Esophagus squamous epithelium (tissue), 5 donors: Measurements from ENCODE around the gene CENPM. TPM values are rescaled to one million over a fixed set of nuclear protein-coding genes. Genes with fewer than 3 reads are reported as not detected.
"Not testable (repeated sequence)": the region's sequence is repeated elsewhere in the genome, so short reads cannot be mapped to it uniquely, and the experiment has no call there.

Experiments used
- DNase-seq: peaks from one replicate; lab custom pipeline; 2025; lab: John Stamatoyannopoulos, UW
- H3K27ac ChIP-seq, 4 donors: fragments of 200-600 bp; sonication (generic); one replicate each; pipeline ENCODE4 v1.5.1; 2016 to 2019; ENCODE audit warnings: mild to moderate bottlenecking in 1 of 4
- H3K27me3 ChIP-seq, 4 donors: fragments of 200-600 bp; sonication (generic); 1 replicate in 3 of 4; 2 replicates in 1 of 4; pipeline versions ENCODE4 v1.5.1 to v1.6.0; 2017 to 2021; ENCODE audit warnings: antibody characterized with exemption in 1 of 4
- H3K36me3 ChIP-seq, 3 donors: fragments of 200-600 bp; sonication (generic); one replicate each; pipeline ENCODE4 v1.5.1; 2016 to 2019
- H3K4me1 ChIP-seq, 3 donors: fragments of 200-600 bp; sonication (generic); one replicate each; pipeline ENCODE4 v1.5.1; 2017 to 2019
- H3K4me3 ChIP-seq, 4 donors: fragments of 200-600 bp; sonication (generic); 1 replicate in 3 of 4; 2 replicates in 1 of 4; pipeline ENCODE4 v1.5.1; 2016 to 2019; ENCODE audit warnings: mild to moderate bottlenecking in 2 of 4, moderate library complexity in 1 of 4
- H3K9me3 ChIP-seq, 3 donors: fragments of 200-600 bp; sonication (generic); one replicate each; pipeline ENCODE4 v1.5.1; 2016 to 2019
- POLR2A ChIP-seq, 4 donors: fragments of 450-650 bp; IDR thresholded peaks; one replicate each; pipeline ENCODE4 v1.6.1; 2017; ENCODE audit warnings: antibody characterized with exemption in 4 of 4, mild to moderate bottlenecking in 4 of 4, moderate library complexity in 3 of 4
- WGBS, 2 donors: methylation state at CpG; one replicate each; pipeline ENCODE4 v1.1.5; 2018; 5-methylcytosine and 5-hydroxymethylcytosine counted together
- intact Hi-C: fragments of 100-400 bp; cut with DNase I; formaldehyde crosslinking; loops from one replicate; pipeline ENCODE4 v1.15.0; 2022
- total RNA-seq, 4 donors: library from RNA; depleted of rRNA; stranded (reverse); fragments of >200 nt; gene quantifications; one replicate each; pipeline ENCODE4 v1.1.0, GENCODE V29; 2016
- TF ChIP-seq, protein P1 (sequence below), 6 experiments: fragments of 450-650 bp in 4 of 6; fragments of 200-600 bp in 2 of 6; sonication (generic) in 2 of 6; IDR thresholded peaks; one replicate each; pipeline ENCODE4 v1.5.1; 2016 to 2019; ENCODE audit warnings: antibody characterized with exemption in 6 of 6, mild to moderate bottlenecking in 4 of 6, moderate library complexity in 4 of 6
- donor health status: DM: yes; HTN: yes; CAD: no.

Gene CENPM
- total RNA-seq, 4 donors from 2014 or later = 6.9 to 12.6 (median 10.5) TPM

DNA sequence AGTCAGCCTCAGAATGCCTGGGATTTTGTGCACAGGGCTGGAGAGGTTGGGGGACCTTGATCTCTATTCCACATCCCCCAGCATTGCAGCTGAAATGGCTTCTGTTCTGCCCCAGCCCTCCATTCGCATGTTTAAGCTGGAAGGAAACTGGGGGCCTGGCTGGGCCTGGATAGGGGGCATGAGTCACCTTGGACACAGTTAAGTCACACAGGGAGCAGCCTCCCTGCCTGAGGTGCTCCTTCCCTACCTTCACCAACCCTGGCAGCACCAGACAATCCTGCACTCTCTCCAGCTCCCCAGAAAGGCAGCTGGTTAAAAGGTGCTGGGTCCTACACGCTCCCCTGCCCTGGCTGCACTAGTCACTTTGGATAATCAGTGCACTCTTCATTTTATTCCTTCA is 5.8 kb upstream of the CENPM start:
- no peak for DNase-seq
- Histone ChIP-seq H3K4me3 (no peak overlapping the region), H3K27me3 (no peaks in the 10 kb centered on the region), H3K4me1 (peaks cover 3 to 5% (median 3%) of the 10 kb centered on the region in 3 donors), H3K36me3 (no peaks in the 10 kb centered on the region), H3K27ac (no peak overlapping the region), H3K9me3 (no peaks in the 10 kb centered on the region)
- WGBS, 2 donors = 79 to 92% methylated on average over 2 of the region's 2 CpGs
- intact Hi-C loops = loop anchor here (10.0 kb wide), 1 partner anchor 502 kb away; no protein-coding TSS in a partner anchor
- TF ChIP-seq, protein P1, sequence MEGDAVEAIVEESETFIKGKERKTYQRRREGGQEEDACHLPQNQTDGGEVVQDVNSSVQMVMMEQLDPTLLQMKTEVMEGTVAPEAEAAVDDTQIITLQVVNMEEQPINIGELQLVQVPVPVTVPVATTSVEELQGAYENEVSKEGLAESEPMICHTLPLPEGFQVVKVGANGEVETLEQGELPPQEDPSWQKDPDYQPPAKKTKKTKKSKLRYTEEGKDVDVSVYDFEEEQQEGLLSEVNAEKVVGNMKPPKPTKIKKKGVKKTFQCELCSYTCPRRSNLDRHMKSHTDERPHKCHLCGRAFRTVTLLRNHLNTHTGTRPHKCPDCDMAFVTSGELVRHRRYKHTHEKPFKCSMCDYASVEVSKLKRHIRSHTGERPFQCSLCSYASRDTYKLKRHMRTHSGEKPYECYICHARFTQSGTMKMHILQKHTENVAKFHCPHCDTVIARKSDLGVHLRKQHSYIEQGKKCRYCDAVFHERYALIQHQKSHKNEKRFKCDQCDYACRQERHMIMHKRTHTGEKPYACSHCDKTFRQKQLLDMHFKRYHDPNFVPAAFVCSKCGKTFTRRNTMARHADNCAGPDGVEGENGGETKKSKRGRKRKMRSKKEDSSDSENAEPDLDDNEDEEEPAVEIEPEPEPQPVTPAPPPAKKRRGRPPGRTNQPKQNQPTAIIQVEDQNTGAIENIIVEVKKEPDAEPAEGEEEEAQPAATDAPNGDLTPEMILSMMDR (IDR thresholded peaks at IDR 0.05) = no peak
- TF ChIP-seq POLR2A (IDR thresholded peaks at IDR 0.05) = no peak

DNA sequence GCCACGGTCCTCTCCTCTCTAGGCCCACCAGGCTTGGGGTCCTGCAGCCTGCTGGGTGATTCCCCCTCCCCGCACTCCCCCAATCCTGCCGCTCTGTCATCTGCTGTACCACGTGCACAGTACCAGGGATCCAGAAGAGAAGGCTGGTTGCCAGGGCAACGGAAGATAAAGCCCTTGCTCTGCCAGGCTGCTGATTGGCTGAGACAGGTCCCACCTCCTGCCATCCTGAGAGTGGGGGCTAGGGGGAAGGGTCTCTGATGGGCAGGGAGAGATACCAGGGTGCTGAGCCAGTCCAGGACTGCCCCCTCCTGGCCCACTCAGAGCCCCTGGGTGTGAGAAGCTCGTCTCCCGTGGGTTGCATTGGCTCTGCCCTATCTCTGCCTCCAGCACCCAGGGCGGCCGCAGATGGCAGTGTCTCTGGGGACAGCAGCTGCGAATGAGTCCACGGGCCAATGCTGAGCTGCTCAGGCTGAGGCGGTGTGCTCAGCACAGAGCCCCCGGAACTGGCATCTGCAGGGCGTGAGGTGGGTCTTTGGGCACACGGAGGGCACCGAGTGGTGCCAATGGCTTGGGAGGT is 5.0 kb upstream of the CENPM start, which contains the start of gene SMIM45:
Gene SMIM45, plus strand, starts transcription at position 253 of the 577 bp plus-strand sequence.
- 52 to 74% methylated on average over 3 of the region's 16 CpGs for WGBS, 2 donors
- peaks cover 4 to 5% (median 5%) of the 10 kb centered on the region in 3 donors for H3K4me1 ChIP-seq
- no peak for TF ChIP-seq POLR2A (IDR thresholded peaks at IDR 0.05)
- TF ChIP-seq, protein P1 (IDR thresholded peaks at IDR 0.05) = no peak
- intact Hi-C loops = loop anchor here (10.0 kb wide), 1 partner anchor 503 kb away; no protein-coding TSS in a partner anchor
- H3K4me3 ChIP-seq = no peak within 1 kb of the TSS
- H3K9me3 ChIP-seq = no peaks in the 10 kb centered on the region
- H3K27ac ChIP-seq = no peak within 1 kb of the TSS
- H3K27me3 ChIP-seq = no peaks in the 10 kb centered on the region
- DNase-seq = no peak
- no peaks in the 10 kb centered on the region for H3K36me3 ChIP-seq

DNA sequence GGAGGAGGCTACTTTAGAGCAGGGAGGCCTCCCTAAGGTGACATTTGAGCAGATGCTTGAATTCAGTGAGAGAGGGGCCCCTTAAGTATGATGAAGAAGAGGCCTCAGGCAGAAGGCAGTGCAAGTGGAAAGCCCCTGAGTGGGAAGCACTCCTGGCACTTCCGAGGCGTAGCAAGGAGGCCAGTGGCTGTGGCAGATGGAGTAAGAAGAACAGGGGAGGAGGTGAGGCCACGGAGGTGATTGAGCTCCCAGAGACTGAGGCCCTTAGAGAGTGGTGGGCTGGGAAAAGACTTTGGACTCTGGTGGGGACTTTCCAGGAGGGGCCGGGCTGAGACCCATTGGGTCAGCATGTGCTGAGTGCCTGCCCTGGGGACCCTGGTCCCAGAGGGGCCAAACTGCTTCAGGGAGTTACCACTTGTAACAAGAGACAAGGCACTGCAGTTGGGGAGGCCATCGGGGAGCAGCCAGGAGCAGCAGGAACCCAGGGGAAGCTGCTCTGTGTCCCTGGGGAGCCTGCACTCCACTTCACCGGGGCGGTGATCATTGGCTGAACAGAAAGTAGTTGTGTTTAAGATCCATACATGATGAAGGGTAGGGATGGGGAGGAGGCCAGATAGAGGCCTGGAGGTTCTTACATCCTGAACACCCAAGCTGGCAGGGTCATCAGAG is 2.5 kb upstream of the CENPM start:
- TF ChIP-seq, protein P1 (IDR thresholded peaks at IDR 0.05) = no peak
- no peak for TF ChIP-seq POLR2A (IDR thresholded peaks at IDR 0.05)
- no peaks in the 10 kb centered on the region for H3K36me3 ChIP-seq
- H3K9me3 ChIP-seq = no peaks in the 10 kb centered on the region
- intact Hi-C loops = no loop called here
- WGBS, 2 donors = 82 to 93% methylated on average over 7 of the region's 7 CpGs
- H3K27me3 ChIP-seq = no peaks in the 10 kb centered on the region
- no peak for DNase-seq
- no peak overlapping the region for H3K4me3 ChIP-seq
- peaks cover 12 to 20% (median 13%) of the 10 kb centered on the region in 3 donors for H3K4me1 ChIP-seq
- H3K27ac ChIP-seq = no peak overlapping the region

DNA sequence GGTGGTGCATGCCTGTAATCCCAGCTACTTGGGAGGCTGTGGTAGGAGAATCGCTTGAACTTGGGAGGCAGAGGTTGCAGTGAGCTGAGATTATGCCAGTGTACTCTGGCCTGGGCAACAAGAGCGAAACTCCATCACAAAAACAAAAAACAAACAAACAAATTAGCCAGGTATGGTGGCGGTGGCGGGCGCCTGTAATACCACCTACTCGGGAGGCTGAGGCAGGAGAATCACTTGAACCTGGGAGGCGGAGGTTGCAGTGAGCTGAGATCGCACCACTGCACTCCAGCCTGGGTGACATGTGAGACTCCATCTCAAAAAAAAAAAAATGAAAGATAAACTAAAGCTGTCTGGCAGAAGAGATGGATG is 2.0 kb upstream of the CENPM start:
- H3K27me3 ChIP-seq, H3K36me3 ChIP-seq, DNase-seq, H3K27ac ChIP-seq, intact Hi-C loops, H3K9me3 ChIP-seq, H3K4me3 ChIP-seq: not testable (repeated sequence)
- H3K4me1 ChIP-seq = peaks cover 12 to 20% (median 13%) of the 10 kb centered on the region in 3 donors
- WGBS, 2 donors = 84 to 94% methylated on average over 6 to 8 of the region's 8 CpGs

DNA sequence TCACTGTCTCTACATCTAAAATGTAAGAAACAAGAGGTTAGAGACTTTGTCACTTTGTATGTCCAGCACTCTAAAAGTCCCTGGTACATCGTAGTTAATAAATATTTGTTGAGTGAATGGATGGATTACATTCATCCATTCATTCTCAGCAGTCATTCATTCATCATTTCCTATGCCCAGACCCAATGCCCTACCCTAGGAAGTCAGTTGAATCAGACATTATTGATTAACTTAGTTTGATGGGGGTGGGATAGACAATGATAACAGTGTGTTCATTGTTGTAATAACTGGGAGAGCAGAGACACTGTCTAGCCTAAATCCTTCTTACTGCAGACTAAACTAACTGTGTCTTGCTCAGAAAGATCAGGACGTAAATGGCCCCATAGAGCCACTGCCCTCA is 1.2 kb upstream of the CENPM start:
- no peaks in the 10 kb centered on the region for H3K9me3 ChIP-seq
- no peak overlapping the region for H3K27ac ChIP-seq
- intact Hi-C loops = no loop called here
- no peaks in the 10 kb centered on the region for H3K27me3 ChIP-seq
- 89 to 94% methylated on average over 2 of the region's 2 CpGs for WGBS, 2 donors
- no peak overlapping the region for H3K4me3 ChIP-seq
- no peak for DNase-seq
- H3K4me1 ChIP-seq = peaks cover 12 to 27% (median 13%) of the 10 kb centered on the region in 3 donors
- H3K36me3 ChIP-seq = no peaks in the 10 kb centered on the region
- TF ChIP-seq, protein P1 (IDR thresholded peaks at IDR 0.05) = no peak
- no peak for TF ChIP-seq POLR2A (IDR thresholded peaks at IDR 0.05)
